Loucy (cell line): ENCODE results near the gene RAPSN.

Experiments
- H2AFZ ChIP-seq: fragments of 200-600 bp; sonication (generic); 2 replicates; pipeline ENCODE4 v1.6.0; 2016; ENCODE audit warnings: antibody characterized with exemption, mild to moderate bottlenecking, low read length, moderate library complexity
- H3F3A ChIP-seq: fragments of 200-600 bp; 2 replicates; pipeline ENCODE4 v1.6.0; 2016; ENCODE audit warnings: antibody characterized with exemption, low read depth, mild to moderate bottlenecking
- H3K27me3 ChIP-seq: fragments of 200-600 bp; sonication (generic); 2 replicates; pipeline ENCODE4 v1.6.1; 2014; ENCODE audit warnings: low read length, mild to moderate bottlenecking; ENCODE audit not compliant: insufficient read depth, poor library complexity, severe bottlenecking
- H3K36me3 ChIP-seq: fragments of 200-600 bp; sonication (generic); 2 replicates; pipeline ENCODE4 v1.6.1; 2016; ENCODE audit warnings: low read length; ENCODE audit not compliant: insufficient read depth
- H3K4me1 ChIP-seq: fragments of 200-600 bp; sonication (generic); 2 replicates; pipeline ENCODE4 v1.5.1; 2014; ENCODE audit warnings: low read length, mild to moderate bottlenecking; ENCODE audit not compliant: insufficient read depth, poor library complexity, severe bottlenecking
- H3K4me2 ChIP-seq: fragments of 200-600 bp; sonication (generic); 2 replicates; pipeline ENCODE4 v1.6.0; 2014; ENCODE audit warnings: antibody characterized with exemption, low read length, low read depth, mild to moderate bottlenecking; ENCODE audit not compliant: poor library complexity, severe bottlenecking
- H3K4me3 ChIP-seq: fragments of 200-600 bp; sonication (generic); 2 replicates; pipeline ENCODE4 v1.5.1; 2014; ENCODE audit warnings: low read length, mild to moderate bottlenecking, mixed read lengths; ENCODE audit not compliant: poor library complexity, severe bottlenecking
- H3K79me2 ChIP-seq: fragments of 200-600 bp; sonication (generic); 2 replicates; pipeline ENCODE4 v1.6.1; 2014; ENCODE audit warnings: low read length; ENCODE audit not compliant: insufficient read depth
- H3K9ac ChIP-seq: fragments of 200-600 bp; sonication (generic); 2 replicates; pipeline ENCODE4 v1.6.0; 2014; ENCODE audit warnings: mild to moderate bottlenecking, low read depth, low read length, moderate library complexity; ENCODE audit not compliant: poor library complexity, severe bottlenecking
- H3K9me2 ChIP-seq: fragments of 200-600 bp; sonication (generic); replicated peaks from 2 replicates; pipeline ENCODE4 v1.6.1; 2016; ENCODE audit warnings: low read depth, low read length, mixed read lengths
- H3K9me3 ChIP-seq: fragments of 200-600 bp; sonication (generic); 2 replicates; pipeline ENCODE4 v1.6.1; 2014; ENCODE audit warnings: mild to moderate bottlenecking, antibody characterized with exemption, low read length, low read depth; ENCODE audit not compliant: insufficient read depth
- H4K20me1 ChIP-seq: fragments of 200-600 bp; sonication (generic); 2 replicates; pipeline ENCODE4 v1.6.0; 2014; ENCODE audit warnings: antibody characterized with exemption, low read length, mild to moderate bottlenecking; ENCODE audit not compliant: insufficient read depth, poor library complexity, severe bottlenecking
- EZH2phosphoT487 ChIP-seq: fragments of 200-600 bp; IDR thresholded peaks from 2 replicates; pipeline ENCODE4 v1.6.1; 2018; ENCODE audit warnings: antibody characterized with exemption, mild to moderate bottlenecking, moderate library complexity, borderline replicate concordance
- TF ChIP-seq, protein P1 (sequence below): fragments of 200-600 bp; sonication (generic); conservative IDR thresholded peaks from 2 replicates; pipeline ENCODE4 v1.5.1; 2014; ENCODE audit warnings: mild to moderate bottlenecking, antibody characterized with exemption, low read length

The RAPSN gene

DNA sequence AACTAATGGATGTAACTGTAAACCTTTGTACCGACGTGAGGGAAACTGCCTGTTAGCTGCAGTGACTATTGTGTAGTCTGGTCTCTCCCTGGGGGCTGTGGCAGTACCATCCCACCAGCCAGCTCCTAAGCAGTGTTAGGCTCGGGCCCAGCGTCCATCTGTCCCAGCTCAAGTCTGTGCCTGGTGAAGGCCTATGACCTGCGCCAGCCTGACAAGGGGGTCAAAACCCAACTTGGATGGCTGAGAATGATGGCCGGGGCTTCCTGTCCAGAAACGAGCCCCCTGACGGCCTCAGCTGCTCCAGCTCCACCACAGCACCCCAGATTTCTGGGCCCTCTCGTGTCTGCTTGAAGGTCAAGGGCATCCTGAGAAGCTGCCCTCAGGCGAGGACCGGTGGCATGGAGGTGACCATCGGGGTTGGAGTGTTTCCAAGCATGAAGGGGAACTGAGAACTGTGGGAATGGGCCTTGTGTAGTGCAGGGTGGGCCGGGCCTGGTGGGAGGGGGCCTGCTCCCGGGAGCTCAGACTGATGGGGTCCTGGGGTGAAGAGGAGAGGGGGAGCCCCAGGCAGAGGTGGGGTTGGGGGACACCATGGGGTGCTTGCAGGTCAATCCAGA is 56.3 kb downstream of the RAPSN start:
- Histone ChIP-seq H3K9me3 (no peaks in the 10 kb centered on the region), H3K27me3 (no peaks in the 10 kb centered on the region), H2AFZ (no peak overlapping the region), H3K36me3 (no peaks in the 10 kb centered on the region), H4K20me1 (no peaks in the 10 kb centered on the region), H3K9ac (peak overlapping the region; percentile 84), H3F3A (no peaks in the 10 kb centered on the region), H3K9me2 (no peaks in the 10 kb centered on the region), H3K4me1 (peaks cover 74% of the 10 kb centered on the region), H3K4me3 (no peak overlapping the region), H3K4me2 (peak overlapping the region; percentile 36), H3K79me2 (no peaks in the 10 kb centered on the region)
- TF ChIP-seq, protein P1, sequence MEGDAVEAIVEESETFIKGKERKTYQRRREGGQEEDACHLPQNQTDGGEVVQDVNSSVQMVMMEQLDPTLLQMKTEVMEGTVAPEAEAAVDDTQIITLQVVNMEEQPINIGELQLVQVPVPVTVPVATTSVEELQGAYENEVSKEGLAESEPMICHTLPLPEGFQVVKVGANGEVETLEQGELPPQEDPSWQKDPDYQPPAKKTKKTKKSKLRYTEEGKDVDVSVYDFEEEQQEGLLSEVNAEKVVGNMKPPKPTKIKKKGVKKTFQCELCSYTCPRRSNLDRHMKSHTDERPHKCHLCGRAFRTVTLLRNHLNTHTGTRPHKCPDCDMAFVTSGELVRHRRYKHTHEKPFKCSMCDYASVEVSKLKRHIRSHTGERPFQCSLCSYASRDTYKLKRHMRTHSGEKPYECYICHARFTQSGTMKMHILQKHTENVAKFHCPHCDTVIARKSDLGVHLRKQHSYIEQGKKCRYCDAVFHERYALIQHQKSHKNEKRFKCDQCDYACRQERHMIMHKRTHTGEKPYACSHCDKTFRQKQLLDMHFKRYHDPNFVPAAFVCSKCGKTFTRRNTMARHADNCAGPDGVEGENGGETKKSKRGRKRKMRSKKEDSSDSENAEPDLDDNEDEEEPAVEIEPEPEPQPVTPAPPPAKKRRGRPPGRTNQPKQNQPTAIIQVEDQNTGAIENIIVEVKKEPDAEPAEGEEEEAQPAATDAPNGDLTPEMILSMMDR: no peak
- TF ChIP-seq EZH2phosphoT487: no peak

DNA sequence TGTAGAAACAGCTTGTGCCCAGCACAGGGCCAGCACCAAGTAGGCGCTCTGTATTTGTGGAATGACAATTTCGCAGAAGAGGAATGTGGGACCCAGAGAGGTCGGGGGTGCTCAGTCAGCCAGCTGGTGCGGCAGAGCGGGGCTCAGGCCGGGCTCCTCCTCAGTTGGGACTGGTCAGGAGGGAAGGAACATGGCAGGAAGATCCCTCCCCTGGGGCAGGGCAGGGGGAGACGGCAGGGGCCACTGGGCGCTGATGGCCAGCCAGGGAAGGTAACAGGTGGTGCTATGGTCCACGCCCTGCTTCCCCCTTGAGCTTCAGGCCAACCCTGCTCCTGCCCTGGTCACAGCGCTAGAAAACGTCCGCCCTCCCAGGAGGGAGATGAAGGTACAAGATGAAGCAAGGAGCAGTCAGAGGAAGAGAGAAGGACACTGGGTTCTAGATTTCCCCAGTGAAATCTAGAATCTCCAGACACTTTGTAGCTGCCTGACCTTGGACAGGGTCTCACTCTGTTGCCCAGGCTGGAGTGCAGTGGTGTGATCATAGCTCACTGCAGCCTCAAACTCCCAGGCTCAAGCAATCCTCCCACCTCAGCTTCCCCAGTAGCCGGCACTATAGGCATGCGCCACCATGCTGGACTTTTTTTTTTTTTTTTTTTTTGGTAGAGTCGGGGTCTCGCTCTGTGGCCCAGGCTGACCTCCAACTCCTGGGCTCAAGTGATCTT is 57.1 kb downstream of the RAPSN start:
- Histone ChIP-seq H3K9me2 (no peaks in the 10 kb centered on the region), H3K4me1 (peaks cover 70% of the 10 kb centered on the region), H3K36me3 (no peaks in the 10 kb centered on the region), H3K4me2 (no peak overlapping the region), H2AFZ (no peak overlapping the region), H3F3A (no peaks in the 10 kb centered on the region), H3K9ac (peak overlapping the region; percentile 84), H3K9me3 (no peaks in the 10 kb centered on the region), H3K27me3 (no peaks in the 10 kb centered on the region), H4K20me1 (no peaks in the 10 kb centered on the region), H3K4me3 (no peak overlapping the region), H3K79me2 (no peaks in the 10 kb centered on the region)
- TF ChIP-seq EZH2phosphoT487: no peak
- TF ChIP-seq, protein P1: no peak

DNA sequence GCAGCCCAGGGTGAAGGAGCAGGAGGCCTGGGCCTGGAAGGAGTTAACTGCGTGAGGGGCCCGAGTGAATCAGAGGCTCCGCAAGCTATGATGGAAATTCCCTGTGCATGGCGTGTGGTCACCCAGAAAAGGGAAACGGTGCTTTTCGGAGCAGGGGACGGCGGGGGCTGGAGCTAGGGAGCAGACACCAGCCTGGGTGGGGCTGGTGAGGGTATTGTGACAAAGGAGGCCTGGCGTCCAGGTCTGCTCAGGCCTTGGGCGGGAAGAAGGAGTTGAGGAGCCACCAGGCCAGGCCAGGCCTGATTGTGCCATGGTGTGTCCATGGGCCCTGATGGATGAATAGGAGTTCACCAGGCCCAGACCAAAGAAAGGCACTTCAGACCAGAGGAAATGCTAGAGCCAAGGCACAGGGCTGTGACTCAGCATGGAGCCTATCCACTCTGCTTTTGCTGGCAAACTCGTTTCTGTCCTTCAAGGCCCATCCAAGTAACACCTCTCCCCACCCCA is 57.8 kb downstream of the RAPSN start:
- H4K20me1 ChIP-seq: no peaks in the 10 kb centered on the region
- H2AFZ ChIP-seq: no peak overlapping the region

More for the DNA sequence above, 57.8 kb downstream of the RAPSN start:
- Histone ChIP-seq H3F3A (no peaks in the 10 kb centered on the region), H3K9ac (peak overlapping the region; percentile 84), H3K4me2 (no peak overlapping the region), H3K4me1 (peaks cover 68% of the 10 kb centered on the region), H3K36me3 (no peaks in the 10 kb centered on the region), H3K9me3 (no peaks in the 10 kb centered on the region), H3K79me2 (no peaks in the 10 kb centered on the region), H3K4me3 (no peak overlapping the region), H3K9me2 (no peaks in the 10 kb centered on the region), H3K27me3 (no peaks in the 10 kb centered on the region)
- no peak for TF ChIP-seq EZH2phosphoT487
- TF ChIP-seq, protein P1: no peak
